Mesodermal cell (in vitro differentiated cells): ENCODE data around the gene ARHGAP6.

Experiments used
- H3K27ac ChIP-seq: 2 replicates; pipeline ENCODE4 v1.7.0; 2013; ENCODE audit warnings: mild to moderate bottlenecking, low read depth, low read length, moderate library complexity; ENCODE audit not compliant: severe bottlenecking
- H3K36me3 ChIP-seq: 2 replicates; pipeline ENCODE4 v1.7.1; 2013; ENCODE audit warnings: mild to moderate bottlenecking, low read length, moderate library complexity; ENCODE audit not compliant: control insufficient read depth, insufficient read depth
- H3K4me1 ChIP-seq: one replicate; pipeline ENCODE4 v1.7.1; 2013; ENCODE audit warnings: mild to moderate bottlenecking, low read length; ENCODE audit not compliant: insufficient read depth, control insufficient read depth, poor library complexity, severe bottlenecking
- H3K4me3 ChIP-seq: 2 replicates; pipeline ENCODE4 v1.7.0; 2013; ENCODE audit warnings: low read length, control low read depth, mild to moderate bottlenecking; ENCODE audit not compliant: insufficient read depth, poor library complexity, severe bottlenecking; ENCODE audit errors: extremely low read depth
- H3K9me3 ChIP-seq: 2 replicates; pipeline ENCODE4 v1.7.1; 2013; ENCODE audit warnings: mild to moderate bottlenecking, low read length, moderate library complexity; ENCODE audit not compliant: control insufficient read depth
- WGBS, 2 experiments: methylation state at CpG; one replicate each; pipeline ENCODE4 v1.1.5; 2013; ENCODE audit warnings: missing lambda C conversion rate in 2 of 2; ENCODE audit not compliant: insufficient coverage in 2 of 2; 5-methylcytosine and 5-hydroxymethylcytosine counted together

ARHGAP6 gene

GRCh38 chrX:11546917-11547316 is 118.8 kb downstream of the ARHGAP6 start:
- no peaks in the 10 kb centered on the region for H3K9me3 ChIP-seq

GRCh38 chrX:11543249-11543648 is 122.5 kb downstream of the ARHGAP6 start:
- whole genome bisulfite sequencing, 2 experiments, result no CpG with 5 or more reads among the region's 1 CpG
- H3K4me3 ChIP-seq, result no peak overlapping the region
- no peak overlapping the region for H3K27ac ChIP-seq
- no peaks in the 10 kb centered on the region for H3K4me1 ChIP-seq
- H3K36me3 ChIP-seq, result no peaks in the 10 kb centered on the region
- no peaks in the 10 kb centered on the region for H3K9me3 ChIP-seq

More at GRCh38 chrX:11546917-11547316, 118.8 kb downstream of the ARHGAP6 start:
- Histone ChIP-seq H3K36me3 (no peaks in the 10 kb centered on the region), H3K4me1 (no peaks in the 10 kb centered on the region), H3K27ac (no peak overlapping the region), H3K4me3 (no peak overlapping the region)
- WGBS, 2 experiments, result no CpG with 5 or more reads among the region's 2 CpGs

GRCh38 chrX:11541510-11541909 is 124.2 kb downstream of the ARHGAP6 start:
- Histone ChIP-seq H3K36me3 (no peaks in the 10 kb centered on the region), H3K4me3 (no peak overlapping the region), H3K9me3 (no peaks in the 10 kb centered on the region), H3K27ac (no peak overlapping the region), H3K4me1 (no peaks in the 10 kb centered on the region)
- WGBS, 2 experiments, result no CpG with 5 or more reads among the region's 1 CpG

GRCh38 chrX:11540532-11541377 is 125.0 kb downstream of the ARHGAP6 start:
- WGBS, 2 experiments, result 93 to 100% methylated on average over 2 to 3 of the region's 4 CpGs
- no peak overlapping the region for H3K4me3 ChIP-seq
- H3K27ac ChIP-seq, result no peak overlapping the region
- no peaks in the 10 kb centered on the region for H3K9me3 ChIP-seq
- H3K4me1 ChIP-seq, result no peaks in the 10 kb centered on the region
- H3K36me3 ChIP-seq, result no peaks in the 10 kb centered on the region

- no peaks in the 10 kb centered on the region for H3K4me1 ChIP-seq
- no peaks in the 10 kb centered on the region for H3K9me3 ChIP-seq
- H3K36me3 ChIP-seq, result no peaks in the 10 kb centered on the region
- no peak overlapping the region for H3K27ac ChIP-seq
- 89 to 100% methylated on average over 1 to 3 of the region's 5 CpGs for WGBS, 2 experiments
- no peak overlapping the region for H3K4me3 ChIP-seq
These were observed 128.6 kb downstream of the ARHGAP6 start for GRCh38 chrX:11537141-11537540.

- Histone ChIP-seq H3K4me1 (no peaks in the 10 kb centered on the region), H3K27ac (no peak overlapping the region), H3K36me3 (no peaks in the 10 kb centered on the region), H3K9me3 (no peaks in the 10 kb centered on the region), H3K4me3 (no peak overlapping the region)
- WGBS, 2 experiments, result 95 to 100% methylated on average over 2 to 4 of the region's 5 CpGs
These were observed 130.4 kb downstream of the ARHGAP6 start for GRCh38 chrX:11535156-11535919.

GRCh38 chrX:11533199-11533651 is 132.5 kb downstream of the ARHGAP6 start:
- Histone ChIP-seq H3K9me3 (no peaks in the 10 kb centered on the region), H3K27ac (no peak overlapping the region), H3K4me1 (no peaks in the 10 kb centered on the region), H3K36me3 (no peaks in the 10 kb centered on the region), H3K4me3 (no peak overlapping the region)
- WGBS, 2 experiments, result no CpG with 5 or more reads among the region's 2 CpGs

GRCh38 chrX:11532291-11533078 is 133.2 kb downstream of the ARHGAP6 start:
- Histone ChIP-seq H3K27ac (no peak overlapping the region), H3K36me3 (no peaks in the 10 kb centered on the region), H3K9me3 (no peaks in the 10 kb centered on the region), H3K4me3 (no peak overlapping the region), H3K4me1 (no peaks in the 10 kb centered on the region)

GRCh38 chrX:11531226-11531625 is 134.5 kb downstream of the ARHGAP6 start:
- Histone ChIP-seq H3K27ac (no peak overlapping the region), H3K36me3 (no peaks in the 10 kb centered on the region), H3K9me3 (no peaks in the 10 kb centered on the region), H3K4me3 (no peak overlapping the region), H3K4me1 (no peaks in the 10 kb centered on the region)
- WGBS, 2 experiments, result no CpG with 5 or more reads among the region's 1 CpG

- no peaks in the 10 kb centered on the region for H3K9me3 ChIP-seq
These were observed 135.1 kb downstream of the ARHGAP6 start for GRCh38 chrX:11530621-11531020.

More at GRCh38 chrX:11530621-11531020, 135.1 kb downstream of the ARHGAP6 start:
- H3K4me3 ChIP-seq, result no peak overlapping the region
- H3K4me1 ChIP-seq, result no peaks in the 10 kb centered on the region
- no CpG with 5 or more reads among the region's 3 CpGs for WGBS, 2 experiments
- no peaks in the 10 kb centered on the region for H3K36me3 ChIP-seq
- H3K27ac ChIP-seq, result no peak overlapping the region
